NCI-H2171 treated with DMSO at 0.1 percent for 48 hours (cell line): ENCODE data around the gene LRRTM3.

Source experiments
- DNase-seq: peaks from one replicate; lab custom pipeline; 2025; lab: John Stamatoyannopoulos, UW

The LRRTM3 gene

DNA sequence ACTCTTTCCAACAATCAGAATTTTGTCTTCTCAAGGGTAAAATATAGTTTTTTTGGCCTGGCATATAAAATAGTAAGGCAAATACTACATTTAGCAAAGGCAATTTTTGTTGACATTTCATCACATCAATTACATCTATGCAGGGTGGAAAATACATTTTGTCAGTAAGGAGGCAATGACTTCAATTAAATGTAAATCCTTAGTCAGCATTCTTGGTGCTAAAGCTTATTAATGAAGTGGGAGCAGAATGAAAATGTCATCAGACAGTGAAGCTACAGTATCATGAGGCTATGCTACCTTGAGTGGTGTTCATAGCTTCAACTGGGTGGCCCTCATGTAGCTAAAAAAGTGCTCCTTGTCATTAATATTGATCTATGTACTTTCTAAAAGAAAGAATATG, 8.9 kb downstream of the LRRTM3 start:
- DNase-seq, result no peak

GRCh38 chr10:66940965-66941364, 15.1 kb downstream of the LRRTM3 start:
- DNase-seq, result no peak

DNA sequence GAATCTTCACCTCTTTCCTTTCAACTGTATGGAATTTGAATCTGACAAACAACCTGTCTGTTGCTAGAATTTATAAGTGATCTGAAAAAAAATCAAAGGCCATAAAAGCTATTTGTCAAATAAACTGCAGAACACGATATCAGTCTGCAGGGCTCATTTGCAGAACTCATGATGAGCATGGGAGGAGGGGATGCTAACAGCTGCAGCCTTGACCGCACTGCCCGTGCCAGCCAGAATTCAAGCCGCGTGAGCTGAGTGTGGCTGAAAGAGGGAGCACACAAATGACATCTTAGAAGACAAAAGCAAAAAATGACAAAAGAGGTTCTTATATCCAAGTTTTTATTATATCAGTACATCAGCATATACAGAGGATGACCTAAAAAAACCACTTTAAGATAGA, 15.7 kb downstream of the LRRTM3 start:
- no peak for DNase-seq

- no peak for DNase-seq
Measured at GRCh38 chr10:66942407-66942806, 16.6 kb downstream of the LRRTM3 start.

DNA sequence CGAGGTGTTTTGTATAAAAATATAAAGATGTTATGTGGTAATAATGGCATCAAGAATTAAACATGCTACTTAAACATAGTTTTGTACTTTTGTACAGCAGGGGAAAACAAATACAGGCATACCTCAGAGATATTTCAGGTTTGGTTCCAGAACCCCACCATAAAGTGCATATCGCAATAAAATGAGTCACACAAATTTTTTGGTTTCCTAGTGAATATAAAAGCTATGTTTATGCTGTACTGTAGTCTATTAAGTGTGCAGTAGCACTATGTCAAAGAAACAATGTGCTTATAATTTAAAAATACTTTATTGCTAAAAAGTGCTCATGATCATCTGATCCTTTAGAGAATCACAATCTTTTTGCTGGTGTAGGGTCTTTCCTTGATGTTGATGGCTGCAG, 17.8 kb downstream of the LRRTM3 start:
- DNase-seq, result no peak

DNA sequence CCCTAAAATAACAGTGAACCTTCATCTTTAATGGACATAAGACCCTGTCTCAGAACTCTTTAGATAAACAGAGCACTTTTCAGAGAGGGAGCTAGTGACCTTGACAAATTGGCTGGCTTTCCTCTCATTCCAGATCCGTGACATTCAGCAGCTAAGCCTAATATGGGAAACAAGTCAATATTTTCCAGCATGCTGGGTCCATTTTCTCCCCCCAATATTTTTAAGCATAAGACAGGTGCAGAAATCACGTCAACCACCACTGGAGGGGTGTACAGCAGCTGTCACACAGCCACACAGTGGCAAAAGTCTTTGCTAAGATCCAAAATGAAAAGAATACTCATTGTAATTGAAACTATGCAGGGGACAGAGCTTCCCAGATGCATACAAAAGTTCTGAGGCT, 26.1 kb downstream of the LRRTM3 start:
- DNase-seq, result no peak

GRCh38 chr10:66958466-66958865, 32.6 kb downstream of the LRRTM3 start:
- DNase-seq, result no peak

GRCh38 chr10:66964946-66965345, 39.1 kb downstream of the LRRTM3 start:
- no peak for DNase-seq

- no peak for DNase-seq
Measured at GRCh38 chr10:66980246-66980815, 54.5 kb downstream of the LRRTM3 start.

DNA sequence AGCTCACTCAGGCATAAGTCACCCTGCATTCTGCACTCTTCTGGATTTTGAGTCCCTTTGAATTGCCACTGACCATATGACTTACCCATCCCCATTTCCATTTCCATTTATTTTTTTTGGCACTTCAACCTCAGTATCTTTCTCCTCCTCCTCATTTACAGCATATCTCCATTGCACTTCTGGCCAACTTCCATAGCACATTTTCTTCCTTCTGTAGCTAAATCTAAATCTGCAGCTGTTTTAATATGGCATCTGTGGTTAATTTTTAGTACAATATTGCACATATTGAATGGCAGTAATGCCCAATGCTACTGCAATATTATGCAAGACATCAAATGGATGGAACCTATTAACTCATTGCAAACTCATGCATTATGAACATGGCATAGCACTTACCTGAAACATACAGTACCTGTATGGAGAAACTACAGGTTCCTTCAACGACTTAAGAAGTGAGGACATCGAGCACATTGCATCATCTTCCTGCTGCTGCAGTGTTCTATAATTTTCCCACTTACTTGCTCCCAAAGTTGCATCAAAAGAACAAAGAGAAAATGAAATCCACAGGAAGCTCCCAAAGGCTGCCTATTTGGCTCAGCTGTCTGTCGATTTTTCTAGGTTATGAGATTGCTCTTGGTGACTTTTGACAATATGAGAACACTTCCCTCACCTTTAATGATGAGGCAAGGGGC, 55.7 kb downstream of the LRRTM3 start:
- DNase-seq, result no peak

DNA sequence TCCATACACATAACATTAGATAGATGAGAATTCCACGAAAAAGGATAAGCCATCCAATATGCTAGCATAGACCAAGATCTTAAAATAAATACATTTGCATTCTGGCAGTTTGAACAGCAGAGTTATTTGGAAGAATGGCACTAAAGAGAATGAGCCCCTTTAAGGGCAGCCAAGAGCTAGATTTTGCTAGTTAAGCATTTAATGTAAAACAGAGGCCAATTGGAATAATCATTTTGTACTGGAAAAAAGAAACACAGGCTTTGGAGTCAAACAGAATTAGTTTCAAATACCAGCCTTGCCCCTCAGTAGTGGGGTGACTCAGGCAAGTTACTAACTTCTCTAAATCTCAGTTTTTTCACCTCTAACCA, 56.2 kb downstream of the LRRTM3 start:
- no peak for DNase-seq

- DNase-seq, result no peak
Measured at GRCh38 chr10:66982792-66983474, 57.1 kb downstream of the LRRTM3 start.

DNA sequence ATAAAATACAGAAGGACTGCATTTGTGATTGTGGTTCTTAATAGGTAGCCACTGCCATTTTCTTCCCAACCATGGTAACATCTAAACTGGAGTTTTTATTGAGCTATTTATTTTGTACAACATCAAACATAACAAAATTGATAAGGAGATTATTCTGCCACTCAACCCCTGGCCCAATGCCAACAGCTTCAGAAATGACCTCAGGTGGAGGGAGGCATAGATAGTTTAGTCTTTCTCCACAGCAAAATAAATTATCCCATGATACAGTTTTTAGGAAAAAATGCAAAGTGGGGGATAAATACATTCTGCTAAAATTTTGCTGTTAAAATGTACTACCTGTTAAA, 57.6 kb downstream of the LRRTM3 start:
- no peak for DNase-seq

DNA sequence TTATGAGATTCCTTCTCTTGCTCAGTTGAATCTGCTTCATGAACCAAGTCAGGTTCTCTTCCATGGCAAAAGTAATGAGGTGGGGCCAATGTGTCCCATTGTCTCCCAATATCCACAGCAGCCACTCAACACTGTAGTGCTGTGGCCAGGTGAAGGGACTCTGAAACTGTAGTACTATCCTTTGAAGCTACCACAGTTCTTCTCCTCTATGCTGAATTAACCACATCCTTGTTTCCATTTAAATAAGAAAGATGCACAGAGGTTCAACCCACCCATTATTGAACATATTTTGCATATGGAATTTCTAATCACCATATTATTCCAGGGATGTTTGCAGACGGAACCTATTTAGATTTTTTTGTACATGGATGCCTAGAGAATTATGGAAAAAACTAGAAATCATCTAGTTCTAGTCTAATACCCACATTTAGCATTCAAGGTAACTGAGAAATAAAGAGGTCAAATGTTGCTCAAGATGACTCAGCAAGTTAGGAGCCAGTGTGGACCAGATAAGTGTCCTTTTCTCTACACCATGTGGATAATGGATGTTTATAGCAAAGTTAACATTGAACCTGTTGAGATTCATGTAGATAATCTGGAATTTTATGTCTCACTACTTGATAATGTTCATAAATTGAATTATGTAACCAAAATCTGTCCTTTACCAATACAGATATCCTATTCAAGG, 64.5 kb downstream of the LRRTM3 start:
- no peak for DNase-seq

DNA sequence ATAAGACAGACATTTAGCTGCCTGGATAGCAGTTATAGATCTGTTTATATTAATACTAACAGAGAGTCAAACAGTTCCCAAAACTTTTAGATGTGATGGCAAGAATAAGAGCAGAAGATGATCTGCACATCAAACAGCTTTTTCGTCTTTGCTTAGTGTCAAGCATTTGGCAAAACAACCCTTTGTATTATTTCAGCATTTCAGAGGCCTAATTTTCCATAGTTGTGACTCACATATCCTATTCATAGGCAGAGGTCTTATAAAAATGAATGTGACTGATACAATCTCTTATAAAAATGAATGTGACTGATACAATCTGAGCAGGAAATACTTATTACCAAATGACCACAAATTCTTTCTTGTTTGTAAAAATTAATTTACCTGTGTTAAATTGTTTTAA, 71.2 kb downstream of the LRRTM3 start:
- no peak for DNase-seq

- DNase-seq, result no peak
Measured at GRCh38 chr10:66999762-67000545, 74.1 kb downstream of the LRRTM3 start.

DNA sequence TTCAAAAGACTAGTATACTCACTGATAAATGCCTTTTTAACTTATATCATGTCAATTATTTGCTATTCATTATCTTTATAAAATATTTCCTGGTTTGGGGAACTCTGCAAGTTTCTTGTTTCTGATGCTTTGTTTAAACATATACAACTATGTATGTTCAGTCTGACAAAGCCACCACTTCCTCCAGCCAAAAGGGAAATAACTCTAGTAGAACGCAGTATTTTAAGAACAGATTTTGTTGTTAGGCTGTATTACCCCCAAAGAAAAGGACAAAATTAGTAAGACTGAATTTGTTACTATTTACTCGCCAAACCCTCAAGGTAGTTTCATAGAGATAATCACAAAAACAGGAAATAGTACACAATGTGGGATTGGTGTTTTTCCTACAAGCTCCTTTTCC, 78.9 kb downstream of the LRRTM3 start:
- DNase-seq, result no peak

DNA sequence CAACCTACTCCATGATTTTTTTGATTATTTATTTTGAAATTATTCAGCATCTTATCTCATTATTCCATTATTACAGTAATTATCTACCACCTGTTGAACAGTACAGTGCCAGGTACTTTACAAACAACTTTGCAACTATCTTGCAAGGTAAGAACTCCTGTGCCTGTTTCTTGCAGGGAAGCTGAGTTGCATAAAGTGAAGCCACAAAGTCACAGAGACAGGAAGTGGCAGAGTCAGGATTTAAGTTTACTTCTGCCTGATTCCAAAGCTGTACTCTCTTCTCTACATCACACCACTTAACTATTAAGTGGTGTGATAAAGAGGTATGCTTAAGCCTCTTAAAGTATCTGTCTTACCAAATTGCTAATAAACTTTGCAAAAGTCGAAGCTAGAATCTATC, 80.1 kb downstream of the LRRTM3 start:
- no peak for DNase-seq

DNA sequence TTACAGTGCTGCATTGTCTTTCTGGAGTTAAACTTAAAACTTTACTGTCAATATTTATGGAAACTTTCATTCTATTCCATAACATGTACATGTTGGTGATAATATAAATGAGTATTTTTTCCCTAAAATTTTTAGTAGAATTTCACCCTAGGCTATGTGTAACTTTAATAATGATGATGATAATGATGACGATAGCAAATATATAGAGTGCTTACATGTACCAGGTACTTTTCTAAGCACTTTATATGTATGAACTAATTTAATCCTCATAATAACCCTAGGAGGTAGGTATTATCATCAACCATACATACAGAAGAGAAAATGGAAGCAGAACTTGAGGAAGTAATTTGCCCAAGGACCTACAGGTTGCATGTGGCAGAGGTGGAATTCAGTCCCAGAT, 85.6 kb downstream of the LRRTM3 start:
- DNase-seq, result no peak

GRCh38 chr10:67011981-67012380, 86.1 kb downstream of the LRRTM3 start:
- DNase-seq, result no peak

- DNase-seq, result no peak
Measured at GRCh38 chr10:67015225-67015624, 89.4 kb downstream of the LRRTM3 start.

GRCh38 chr10:67017218-67017617, 91.4 kb downstream of the LRRTM3 start:
- DNase-seq, result no peak
